SIG-M5 (cell line): ENCODE data around the gene ALDH1A3.

Experiments
- DNase-seq: peaks from one replicate; lab custom pipeline; 2025; lab: John Stamatoyannopoulos, UW

Gene ALDH1A3

DNA sequence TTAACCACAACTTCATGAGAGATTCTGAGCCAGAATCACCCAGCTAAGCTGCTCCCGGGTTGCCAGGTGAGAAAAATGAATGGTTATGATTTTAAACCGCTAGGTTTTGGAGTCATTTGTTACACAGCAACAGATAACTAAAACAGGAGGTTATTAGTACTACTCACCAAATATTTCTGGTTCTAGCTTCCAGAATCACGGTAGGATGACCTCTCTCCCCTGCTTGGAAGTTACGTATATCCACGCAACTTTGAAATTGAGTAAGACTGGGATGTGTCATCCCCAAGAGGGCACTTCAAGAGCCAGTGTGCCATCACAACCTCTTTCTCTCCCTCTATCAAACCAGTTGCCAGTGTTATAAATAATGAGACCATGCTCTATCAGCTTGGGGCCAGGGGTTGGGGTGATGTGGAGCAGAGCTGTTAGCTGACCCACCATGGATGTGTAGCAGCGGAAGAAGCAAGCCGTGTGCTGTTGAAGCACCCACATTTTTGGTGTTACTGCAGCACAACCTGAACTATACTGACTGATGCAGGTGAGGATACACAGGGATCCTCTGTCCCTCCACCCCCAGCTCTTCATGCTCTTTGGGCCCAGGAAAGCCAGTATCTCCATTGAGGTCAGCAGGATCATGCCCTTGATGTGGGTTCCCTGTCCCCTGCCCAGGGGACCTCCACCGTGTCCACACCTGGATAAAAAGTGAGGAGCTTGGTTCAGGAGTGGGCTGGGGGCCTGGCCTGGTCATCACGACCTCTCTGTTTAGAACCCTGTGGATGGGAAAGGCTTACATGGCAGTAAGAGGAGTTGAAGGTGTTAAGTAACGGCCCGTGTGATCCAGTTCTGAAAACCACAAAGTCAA is 19.4 kb upstream of the ALDH1A3 start:
- DNase-seq, result no peak

DNA sequence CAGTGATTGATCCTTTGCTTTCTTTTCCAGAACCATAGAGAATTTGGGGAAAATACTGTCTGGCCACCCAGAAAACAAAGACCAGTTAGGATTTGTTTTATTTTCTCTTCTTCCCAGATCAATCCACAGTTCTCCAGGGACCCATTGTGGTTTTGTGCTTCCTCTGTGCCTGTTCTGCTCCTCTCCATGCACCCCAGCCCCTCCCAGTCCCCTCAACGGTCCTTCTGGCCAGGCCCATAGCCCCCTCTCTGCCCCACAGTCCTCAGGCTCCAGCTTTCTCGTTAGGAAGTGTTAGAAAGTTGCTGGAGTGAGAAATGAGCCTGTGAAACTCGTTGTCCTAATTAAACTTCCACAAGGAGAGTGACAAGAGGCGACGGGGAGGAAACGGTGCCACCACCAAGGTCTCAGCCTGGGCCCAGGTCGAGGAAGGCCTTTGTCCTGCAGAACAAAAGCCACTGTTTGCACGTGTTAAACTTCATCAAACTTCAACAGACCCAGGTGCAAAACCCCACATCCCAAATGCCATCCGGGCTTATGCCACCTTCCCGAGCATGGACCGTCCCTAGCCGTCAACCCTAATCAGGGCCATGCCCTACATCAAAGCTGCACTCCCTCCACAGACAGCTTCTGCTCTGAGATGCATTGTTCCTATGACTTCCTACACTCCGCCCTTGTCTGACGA is 18.7 kb upstream of the ALDH1A3 start:
- no peak for DNase-seq

DNA sequence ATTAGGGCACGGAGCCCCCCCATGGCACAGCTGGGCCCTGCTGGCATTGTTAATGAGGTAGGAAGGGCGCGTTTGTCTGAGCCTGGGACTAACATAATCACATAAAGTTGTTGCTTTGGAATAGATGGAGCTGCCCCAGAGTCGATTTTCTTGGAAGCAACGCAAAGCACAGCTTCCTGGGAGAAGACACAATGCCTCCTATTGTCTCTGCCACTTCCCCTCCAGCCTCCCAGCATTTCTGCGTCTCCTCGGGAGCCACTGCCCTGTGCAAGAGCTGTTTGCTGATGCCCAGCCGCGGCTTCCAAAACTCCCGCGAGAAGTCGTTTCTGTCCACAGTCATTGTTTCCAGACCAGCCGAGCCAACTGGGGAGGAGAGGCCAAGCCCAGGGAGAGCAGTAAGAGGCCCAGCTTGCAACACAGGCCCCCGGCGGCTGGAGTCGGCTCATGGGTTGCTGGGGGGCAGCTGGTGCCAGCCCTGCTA is 18.1 kb upstream of the ALDH1A3 start:
- no peak for DNase-seq

DNA sequence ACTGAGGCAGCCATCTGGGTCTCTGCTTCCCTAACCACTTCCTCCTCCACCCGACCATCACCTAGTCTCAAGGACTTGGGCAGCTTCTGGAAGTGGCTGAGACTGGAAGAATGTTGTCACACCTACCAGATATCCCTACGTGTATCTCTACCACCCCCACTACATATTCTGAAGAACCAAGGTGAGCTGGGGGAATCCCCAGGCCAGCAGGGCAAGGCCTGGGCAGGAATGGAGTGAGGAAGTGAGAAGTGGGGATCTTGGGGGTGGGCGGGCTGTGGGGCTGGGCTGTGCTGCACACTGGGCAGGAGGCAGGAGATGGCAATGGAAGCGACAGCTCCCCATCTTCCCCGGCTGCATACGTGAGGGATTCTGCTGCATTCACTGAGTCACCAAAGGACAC is 17.5 kb upstream of the ALDH1A3 start:
- DNase-seq, result no peak

DNA sequence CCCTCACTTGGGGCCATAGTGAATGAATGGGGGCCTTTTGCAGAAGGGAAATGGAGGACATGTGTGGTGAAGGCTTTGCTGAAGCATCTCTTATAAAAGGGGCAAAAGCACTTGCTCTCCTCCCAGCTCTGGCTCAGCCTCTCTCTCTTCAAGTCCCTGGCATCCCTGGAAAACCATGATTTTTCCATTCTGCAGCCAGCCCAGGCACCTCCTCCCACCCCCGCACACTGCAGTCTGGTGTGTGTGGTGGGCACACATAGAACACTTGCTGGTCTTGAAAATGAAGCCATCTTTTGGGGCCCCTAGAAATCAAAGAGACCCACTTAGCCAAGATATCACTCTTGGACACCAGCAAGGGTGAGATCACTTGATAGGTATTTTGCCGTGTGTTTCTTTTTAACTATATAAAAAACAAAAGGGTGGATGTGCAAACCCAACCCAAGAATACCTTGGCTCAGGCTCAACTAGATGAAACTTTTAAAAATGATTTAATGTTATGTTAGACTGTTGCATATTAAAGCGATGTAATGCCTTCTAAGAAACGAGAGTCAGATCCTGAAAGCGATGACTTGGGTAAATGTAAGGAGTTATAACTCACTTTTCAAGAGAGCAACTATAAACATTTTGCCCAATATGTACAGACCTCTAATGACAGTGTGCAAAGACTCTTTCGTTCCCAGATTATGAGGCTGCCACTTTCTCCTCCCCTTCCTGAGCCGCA is 16.4 kb upstream of the ALDH1A3 start:
- no peak for DNase-seq

DNA sequence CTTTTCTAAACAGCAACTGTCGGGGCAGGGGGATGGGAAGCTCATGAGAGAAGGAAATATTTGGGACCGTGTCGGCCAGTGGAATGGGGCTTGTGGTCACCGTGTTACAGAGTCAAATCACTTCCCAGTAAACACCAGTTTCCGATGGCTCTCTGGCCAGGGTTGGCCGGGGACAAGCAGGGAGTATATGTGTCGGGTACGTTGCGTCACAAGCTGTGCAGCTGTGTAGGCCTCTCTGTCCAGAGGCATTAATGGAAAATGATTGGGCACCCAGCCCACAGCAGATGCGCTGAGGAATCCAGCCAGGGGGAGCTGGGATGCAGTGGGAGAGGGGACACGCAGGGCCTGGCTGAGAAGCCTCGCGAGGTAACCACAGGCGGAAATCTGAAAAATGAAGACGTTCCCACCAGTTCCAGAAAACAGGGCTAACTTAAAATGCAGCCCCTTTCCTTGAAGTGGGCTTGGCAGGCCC is 15.8 kb upstream of the ALDH1A3 start:
- no peak for DNase-seq

DNA sequence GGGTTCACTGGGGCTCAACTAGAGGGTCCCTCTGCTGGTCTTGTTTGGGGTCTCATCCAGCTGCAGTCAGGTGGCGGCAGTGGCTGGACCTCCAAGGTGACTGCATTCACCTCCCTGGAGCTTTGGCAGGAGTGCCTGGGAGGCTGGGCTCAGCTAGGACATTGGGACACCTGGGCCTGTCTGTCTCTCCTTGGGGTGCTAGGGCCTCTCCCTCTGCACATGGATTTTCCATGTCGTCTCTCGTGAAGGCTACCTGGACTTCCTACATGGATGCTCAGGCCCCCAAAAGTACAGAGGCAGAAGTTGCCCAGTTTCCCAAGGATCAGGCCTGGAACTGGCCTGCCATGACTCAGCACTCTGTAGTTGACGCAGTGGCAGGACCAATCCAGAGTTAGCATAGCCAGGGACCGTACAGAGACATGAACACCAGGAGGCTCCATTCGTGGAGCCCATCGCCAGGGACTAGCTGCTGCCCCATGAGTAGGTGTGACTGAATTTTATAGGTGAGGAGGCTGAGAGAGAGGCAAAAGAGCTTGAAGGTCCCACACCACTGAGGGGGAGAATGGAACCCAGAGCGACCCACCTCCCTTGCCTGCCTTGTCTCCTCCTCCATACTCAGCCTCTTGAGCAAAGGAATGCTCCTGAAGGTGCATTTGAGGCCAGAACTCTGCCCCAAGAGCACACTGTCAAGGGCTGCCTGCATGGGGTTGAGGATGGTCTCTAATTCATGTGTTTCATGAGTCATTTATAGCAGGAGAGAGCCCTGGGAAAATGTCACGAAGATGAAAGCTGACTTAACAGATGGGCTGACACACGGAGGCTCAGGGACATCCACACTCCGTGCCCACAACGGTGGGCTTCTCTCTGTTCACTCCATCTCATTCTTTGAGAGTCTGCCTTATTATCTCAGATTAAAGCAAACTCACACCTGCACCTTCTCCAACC is 13.0 kb upstream of the ALDH1A3 start:
- DNase-seq, result no peak

DNA sequence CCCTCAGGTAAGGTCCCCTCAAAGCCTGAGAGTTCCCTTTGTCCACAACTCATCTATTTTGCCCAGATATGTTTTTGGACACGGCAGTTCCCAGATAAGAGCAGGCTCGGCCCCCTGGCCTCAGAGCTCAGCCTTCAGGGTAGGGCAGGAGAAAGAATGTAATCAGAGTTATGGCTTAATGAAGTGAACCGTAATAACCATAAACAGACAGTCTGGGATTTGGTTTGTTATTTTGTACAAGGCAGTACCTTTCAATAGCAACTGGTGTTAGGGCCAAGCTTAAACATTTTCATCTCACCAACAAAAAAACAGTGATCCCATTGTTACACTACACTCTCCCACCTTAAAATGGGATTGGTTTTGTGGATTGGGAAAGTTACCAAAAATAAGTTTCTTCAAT is 12.2 kb upstream of the ALDH1A3 start:
- no peak for DNase-seq

DNA sequence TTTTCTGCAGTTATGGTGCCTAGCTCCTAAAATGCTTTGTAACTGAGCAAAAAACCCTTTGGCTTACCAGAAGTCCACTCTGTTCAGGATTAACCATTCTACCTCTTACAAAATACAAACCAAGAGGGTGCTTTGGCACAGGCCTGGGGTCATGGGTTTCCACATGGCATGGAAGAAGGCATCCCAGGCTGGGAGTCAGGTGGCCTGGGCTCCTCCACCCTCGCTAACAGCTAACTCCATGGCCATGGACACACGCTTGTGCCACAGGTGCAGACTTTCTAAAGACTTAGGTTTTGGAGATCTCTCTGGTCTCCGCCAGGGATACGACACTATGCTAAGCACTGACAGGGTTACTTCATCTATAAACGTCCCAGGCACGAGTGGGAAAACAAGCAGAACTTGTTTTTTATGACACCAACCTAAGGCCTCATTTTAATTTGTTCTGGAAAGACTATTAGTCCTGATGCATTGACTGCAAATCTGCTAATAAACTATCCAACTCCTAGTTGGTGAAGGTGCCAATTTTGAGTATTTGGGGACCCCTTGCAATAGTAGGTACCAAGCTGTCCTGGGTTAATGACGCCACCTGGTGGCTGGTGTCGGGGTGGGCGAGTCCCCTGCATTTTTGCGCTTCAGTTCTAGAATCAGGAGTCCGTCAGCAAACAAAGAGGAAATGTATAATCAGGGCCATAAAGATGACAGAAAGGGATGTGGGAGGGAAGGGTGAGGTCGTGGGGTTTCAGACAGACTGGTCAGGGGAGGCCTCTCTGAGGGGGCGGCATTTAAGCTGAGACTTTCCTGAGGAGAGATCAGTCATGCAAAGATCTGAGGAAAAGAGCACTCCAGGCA is 10.3 kb upstream of the ALDH1A3 start:
- DNase-seq, result no peak

DNA sequence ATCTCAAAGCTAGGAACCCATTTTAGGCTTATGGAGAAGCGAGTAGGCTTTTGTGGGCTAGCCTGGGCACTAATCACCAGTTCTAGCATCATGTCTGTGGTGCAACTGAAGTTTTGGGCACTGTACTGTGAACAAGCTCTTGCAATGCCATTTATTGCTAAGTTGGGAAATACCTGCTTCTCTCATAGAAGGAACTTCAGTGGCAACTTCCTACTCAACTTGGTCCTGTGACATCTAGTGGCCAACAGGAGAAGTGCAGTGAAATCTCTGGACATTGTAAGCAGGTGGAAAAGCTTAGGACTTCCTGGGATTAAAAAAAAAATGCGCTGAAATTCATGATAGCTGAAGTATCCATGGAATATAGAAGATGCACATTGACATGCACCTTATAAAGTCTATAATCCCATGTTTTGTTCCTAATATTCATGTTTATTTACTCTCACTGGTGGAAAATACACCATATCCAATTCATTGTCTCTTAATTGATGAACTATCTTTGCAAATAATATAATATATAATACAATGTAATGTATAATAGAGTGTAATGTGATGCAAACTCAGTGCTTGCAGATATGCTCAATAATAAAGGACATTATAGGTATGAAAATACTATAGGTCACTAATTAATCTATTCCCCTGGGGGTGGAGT is 6.5 kb upstream of the ALDH1A3 start:
- DNase-seq, result peak; percentile 81

DNA sequence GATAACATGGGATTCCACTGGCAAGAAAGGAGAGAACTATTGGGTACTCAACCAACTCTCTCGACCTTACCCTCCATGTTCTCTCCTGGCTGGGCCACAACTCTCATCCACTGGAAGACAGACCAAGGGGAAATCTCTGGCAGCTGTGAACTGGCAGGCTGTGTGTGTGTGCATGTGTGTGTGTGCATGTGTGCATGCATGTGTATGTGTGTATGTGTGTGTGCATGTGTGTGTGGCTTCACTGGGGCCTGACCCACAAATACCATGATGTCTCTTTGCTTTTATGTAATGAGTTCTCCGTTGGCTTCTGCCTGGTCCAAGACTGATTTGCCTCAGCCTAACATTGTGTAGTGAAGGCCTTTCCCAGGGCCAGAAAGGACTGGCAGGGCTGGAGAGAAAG is 4.1 kb upstream of the ALDH1A3 start:
- no peak for DNase-seq

DNA sequence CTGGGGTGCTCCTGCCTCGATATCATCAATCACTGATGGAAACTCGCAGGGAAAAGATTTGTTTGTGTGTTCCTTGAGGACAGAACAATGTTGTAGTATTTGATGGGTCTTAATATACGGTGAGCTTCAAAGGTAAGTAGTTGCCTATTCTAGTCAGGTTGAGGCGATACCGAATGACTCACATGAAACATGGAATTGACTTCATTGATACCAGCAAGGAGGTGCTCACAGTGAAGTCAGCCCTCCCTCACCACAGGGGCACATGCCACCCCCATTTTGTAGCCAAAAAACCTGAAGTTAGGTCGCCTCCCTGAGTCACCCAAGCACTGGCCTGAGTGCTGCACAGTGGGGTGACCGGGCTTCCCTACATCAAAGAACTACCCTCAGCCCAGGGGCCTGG is 3.7 kb upstream of the ALDH1A3 start:
- DNase-seq, result no peak

DNA sequence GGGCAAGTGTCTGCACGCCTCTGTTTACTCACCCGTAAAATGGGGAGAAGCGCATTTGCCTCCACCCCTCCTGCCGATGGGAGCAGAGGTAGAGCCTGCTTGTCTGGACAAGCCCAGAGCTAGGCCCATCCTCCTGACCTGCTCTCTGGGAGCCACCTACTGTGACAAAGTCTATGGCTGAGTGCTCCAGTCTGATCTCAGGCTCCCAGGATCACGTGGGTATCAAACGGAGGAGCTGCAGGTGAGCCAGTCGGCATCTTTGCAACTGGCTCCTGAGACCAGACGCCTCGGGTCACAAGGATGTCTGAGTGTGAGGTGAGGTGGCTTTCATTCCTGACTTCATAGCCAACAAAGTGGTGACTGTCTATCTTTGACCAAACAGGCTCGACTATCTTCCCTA is 2.1 kb upstream of the ALDH1A3 start:
- DNase-seq, result no peak

DNA sequence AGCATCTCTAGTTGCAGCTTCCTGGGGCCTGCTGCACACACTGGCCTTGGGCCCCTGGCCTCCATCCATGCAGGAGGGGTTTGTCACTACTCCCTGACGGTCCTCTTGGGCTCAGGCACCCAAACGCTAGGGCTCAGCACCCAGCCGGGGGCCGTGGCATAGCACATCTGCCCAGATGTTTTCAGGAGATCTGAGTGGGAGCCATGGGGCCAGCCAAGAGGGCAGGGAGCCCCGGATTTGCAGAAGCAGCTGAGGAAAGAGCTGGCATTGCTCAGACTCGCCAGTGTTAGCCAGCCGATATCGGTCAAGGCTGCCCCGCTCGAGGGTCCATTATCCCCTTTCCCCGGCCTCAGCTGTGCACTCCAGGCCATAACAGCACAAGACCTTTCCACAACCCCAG is 1.5 kb upstream of the ALDH1A3 start:
- no peak for DNase-seq

DNA sequence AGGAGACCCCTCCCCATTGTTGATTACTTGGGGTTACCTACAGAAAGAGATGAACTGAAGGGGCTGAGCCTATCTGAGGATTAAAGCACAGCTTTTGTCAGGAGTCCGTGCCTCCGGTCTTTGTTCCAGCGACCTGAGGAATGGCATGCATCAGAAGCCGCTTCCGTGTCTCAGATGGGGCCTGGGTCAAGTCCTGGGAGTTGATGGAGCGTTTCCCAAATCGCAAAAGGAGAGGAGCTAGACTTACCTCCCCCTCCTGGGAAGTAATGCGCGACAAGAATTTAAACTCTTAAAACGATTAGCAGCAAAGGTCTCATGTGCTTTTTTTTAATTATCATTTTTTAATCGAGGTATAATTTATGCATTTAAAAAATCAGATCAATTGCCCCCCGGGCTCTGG is 983 bp upstream of the ALDH1A3 start:
- no peak for DNase-seq

DNA sequence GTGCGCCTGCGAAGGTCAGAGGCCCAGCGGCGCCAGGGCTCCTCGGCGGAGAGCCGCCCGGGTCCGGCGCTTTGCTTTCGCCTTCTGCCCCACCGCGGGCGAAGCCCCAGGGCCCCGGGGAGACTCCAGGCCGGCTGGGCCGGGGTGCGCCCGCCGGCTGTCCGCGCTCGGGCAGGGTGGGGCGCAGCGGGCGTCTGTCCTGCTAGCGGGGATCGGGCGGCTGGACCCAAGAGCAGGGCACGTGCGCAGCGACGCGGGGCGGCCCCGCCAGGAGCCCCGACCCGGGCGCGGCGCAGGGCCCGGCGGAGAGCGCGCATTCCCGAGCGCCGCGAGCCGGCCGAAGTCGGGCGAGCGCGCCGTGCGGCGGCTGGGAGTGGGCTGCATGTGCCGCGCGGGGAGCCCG is 569 bp upstream of the ALDH1A3 start:
- no peak for DNase-seq

DNA sequence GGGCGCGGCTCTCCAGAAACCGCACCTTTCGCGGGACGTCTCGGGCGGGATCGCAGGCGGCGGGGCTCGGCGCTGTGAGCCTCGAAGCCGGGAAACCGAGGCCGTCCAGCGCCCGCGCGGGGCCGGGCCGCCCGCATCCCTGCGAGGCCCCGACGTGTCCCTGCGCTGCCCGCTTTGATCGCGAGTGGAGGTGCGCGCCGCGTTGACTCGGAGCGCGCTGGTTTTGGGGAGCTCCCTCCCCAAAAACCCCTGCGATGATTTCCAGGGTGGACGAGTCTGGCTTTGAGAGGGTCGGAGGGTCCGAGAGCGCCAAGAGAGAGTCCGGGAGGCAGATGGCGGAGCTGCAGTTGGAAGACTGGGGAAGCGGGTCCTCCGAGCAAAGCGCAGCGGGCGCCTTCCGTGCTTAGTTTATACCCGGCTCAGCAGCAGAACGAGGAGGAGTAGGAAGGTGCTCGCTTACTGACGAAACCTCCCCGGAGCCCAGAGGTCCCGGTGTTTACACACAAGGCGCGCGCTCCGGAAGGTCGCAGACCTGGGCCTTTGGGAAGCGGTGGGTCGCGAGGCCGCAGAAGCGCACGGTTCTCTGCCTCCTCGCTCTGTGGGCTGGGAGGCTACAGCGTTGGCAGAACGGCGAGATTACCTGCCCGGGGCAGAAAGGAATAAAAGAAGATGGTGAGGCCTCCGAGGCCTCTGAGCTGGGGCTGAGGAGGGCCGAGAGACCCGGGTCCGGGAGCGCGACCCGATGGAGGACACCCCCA is 687 bp downstream of the ALDH1A3 start:
- no peak for DNase-seq

DNA sequence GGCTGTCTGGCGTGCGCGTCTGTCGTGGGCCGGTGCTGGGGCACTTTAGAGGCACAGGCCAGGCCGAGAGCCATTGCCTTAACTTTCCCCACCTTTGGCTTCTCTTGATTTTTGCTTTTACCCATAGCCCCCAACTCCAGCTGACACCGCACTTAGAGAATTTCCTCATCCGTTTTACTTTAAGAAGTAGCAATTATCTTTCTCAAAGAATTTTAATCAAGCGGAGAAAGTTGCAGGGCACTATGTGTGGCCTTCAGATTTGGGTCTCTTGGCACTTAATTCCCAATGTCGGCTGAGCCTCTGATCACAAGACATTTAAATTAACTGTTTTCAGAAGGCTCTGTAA is 1.2 kb downstream of the ALDH1A3 start:
- DNase-seq, result no peak

DNA sequence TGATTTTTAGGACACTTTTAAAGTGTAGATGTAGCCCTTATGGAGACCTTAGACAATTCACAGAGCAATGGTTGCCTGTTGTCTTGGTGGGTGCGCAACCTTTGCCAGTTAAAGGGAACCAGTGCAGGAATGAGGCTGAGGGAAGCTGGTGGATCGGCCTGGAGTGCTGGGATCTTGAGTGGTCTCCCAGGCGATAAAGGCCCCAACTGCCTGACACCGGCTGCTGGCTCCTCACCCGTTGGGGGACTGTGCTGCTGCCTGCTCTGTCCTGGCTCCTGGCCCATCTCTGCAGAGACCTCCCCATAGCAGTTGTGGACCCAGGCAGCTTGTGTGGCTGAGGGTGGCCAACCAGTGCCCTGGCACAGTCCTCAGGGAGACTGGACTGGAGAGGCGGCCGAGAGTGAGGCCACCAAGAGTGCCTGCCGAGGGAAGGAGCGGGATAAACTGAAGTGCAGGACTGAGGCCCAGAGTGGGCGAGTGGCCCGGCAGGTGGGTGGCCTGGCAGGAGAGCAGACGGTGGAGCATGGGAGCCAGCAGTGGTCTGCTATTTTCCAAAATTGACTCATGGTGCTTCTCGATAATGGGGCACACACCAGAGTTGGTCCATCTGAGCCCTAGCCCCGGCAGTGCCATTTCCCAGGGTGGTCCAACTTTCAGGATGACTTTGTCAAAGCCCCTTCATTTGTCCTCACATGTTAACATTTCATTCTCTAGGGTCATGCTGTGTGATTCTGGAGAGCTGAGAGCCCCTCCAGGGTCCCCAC is 2.1 kb downstream of the ALDH1A3 start:
- no peak for DNase-seq
